PC-3 (cell line): ENCODE measurements around the gene IPO9. TPM values are rescaled to one million over a fixed set of nuclear protein-coding genes. Genes with fewer than 3 reads are reported as not detected.

Experiments
- ATAC-seq: fragments of 200-7000 bp; cut with Tn5 transposase; 2 replicates; pipeline ENCODE4 v1.9.1; 2020; ENCODE audit warnings: mild to moderate bottlenecking, moderate library complexity
- BruUV-seq: library from RNA; stranded (reverse); fragments of 400-500 nt; replicated peaks from 2 replicates; lab custom pipeline; 2021; lab: Mats Ljungman, UMichigan
- CTCF ChIA-PET: fragments of 300-600 bp; sonication (Branson Sonifier 250); formaldehyde crosslinking; loops from one replicate; lab custom pipeline; 2022; ENCODE audit warnings: antibody characterized with exemption; lab: Charles Lee
- POLR2A ChIA-PET: fragments of 300-600 bp; sonication (Branson Sonifier 250); formaldehyde crosslinking; loops from one replicate; lab custom pipeline; 2022; ENCODE audit warnings: antibody characterized with exemption; ENCODE audit not compliant: unreplicated experiment; lab: Charles Lee
- DNase-seq: peaks from one replicate; pipeline ENCODE4 v3.0.0-alpha.2; 2015
- H2AFZ ChIP-seq: fragments of 300-600 bp; sonication (generic); 2 replicates; pipeline ENCODE4 v1.6.0; 2016; ENCODE audit warnings: antibody characterized with exemption, low read length
- H3F3A ChIP-seq: fragments of 300-600 bp; sonication (generic); one replicate; pipeline ENCODE4 v1.6.0; 2017; ENCODE audit warnings: antibody characterized with exemption, low read length, control low read depth, mild to moderate bottlenecking; ENCODE audit not compliant: unreplicated experiment
- H3K27ac ChIP-seq: fragments of 300-600 bp; sonication (generic); 2 replicates; pipeline ENCODE4 v1.5.1; 2016; ENCODE audit warnings: mild to moderate bottlenecking, low read length
- H3K27me3 ChIP-seq: fragments of 300-600 bp; sonication (generic); 2 replicates; pipeline ENCODE4 v1.6.1; 2016; ENCODE audit warnings: low read length, mixed read lengths
- H3K36me3 ChIP-seq: fragments of 300-600 bp; sonication (generic); 2 replicates; pipeline ENCODE4 v1.6.1; 2016; ENCODE audit warnings: low read depth, mixed run types, low read length, mixed read lengths
- H3K4me1 ChIP-seq: fragments of 300-600 bp; sonication (generic); 2 replicates; pipeline ENCODE4 v1.5.1; 2016; ENCODE audit warnings: low read length; ENCODE audit not compliant: insufficient read depth
- H3K4me2 ChIP-seq: fragments of 300-600 bp; sonication (generic); 2 replicates; pipeline ENCODE4 v1.6.0; 2016; ENCODE audit warnings: low read length
- H3K4me3 ChIP-seq: fragments of 300-600 bp; sonication (generic); 2 replicates; pipeline ENCODE4 v1.5.1; 2016; ENCODE audit warnings: mild to moderate bottlenecking, low read length, mixed read lengths
- H3K79me2 ChIP-seq: fragments of 300-600 bp; sonication (generic); 2 replicates; pipeline ENCODE4 v1.6.1; 2017; ENCODE audit warnings: low read length, mixed read lengths
- H3K9ac ChIP-seq: fragments of 300-600 bp; sonication (generic); 2 replicates; pipeline ENCODE4 v1.6.0; 2016; ENCODE audit warnings: mild to moderate bottlenecking, low read length
- H3K9me2 ChIP-seq: fragments of 300-600 bp; sonication (generic); replicated peaks from 2 replicates; pipeline ENCODE4 v1.6.1; 2016; ENCODE audit warnings: mixed run types, low read length, mixed read lengths
- H3K9me3 ChIP-seq: fragments of 300-600 bp; sonication (generic); 2 replicates; pipeline ENCODE4 v1.6.1; 2016; ENCODE audit warnings: low read length, mixed read lengths
- H4K20me1 ChIP-seq: fragments of 300-600 bp; sonication (generic); 2 replicates; pipeline ENCODE4 v1.6.1; 2016; ENCODE audit warnings: low read length, mixed read lengths
- CTCF ChIP-seq: fragments of 300-600 bp; sonication (generic); conservative IDR thresholded peaks from 2 replicates; pipeline ENCODE4 v1.5.1; 2017; ENCODE audit warnings: antibody characterized with exemption, low read depth, mild to moderate bottlenecking, low read length
- EZH2 ChIP-seq: fragments of 300-600 bp; sonication (generic); IDR thresholded peaks from one replicate; pipeline ENCODE4 v1.6.1; 2017; ENCODE audit warnings: antibody characterized with exemption, mild to moderate bottlenecking, low read length; ENCODE audit not compliant: unreplicated experiment
- EZH2phosphoT487 ChIP-seq: fragments of 300-600 bp; sonication (generic); IDR thresholded peaks from 2 replicates; pipeline ENCODE4 v1.6.1; 2018; ENCODE audit warnings: mild to moderate bottlenecking, antibody characterized with exemption, low read length, borderline replicate concordance
- intact Hi-C: fragments of 100-400 bp; cut with micrococcal nuclease; formaldehyde crosslinking; loops from 2 replicates; pipeline ENCODE4 v1.9.0; 2023
- total RNA-seq: library from RNA; depleted of rRNA; stranded (reverse); fragments of >200 nt; gene quantifications from 2 replicates; pipeline ENCODE4 v1.2.3, GENCODE V29; 2014

IPO9 gene
- total RNA-seq, 1 experiment from 2014 or later = 21.6 TPM

GRCh38 chr1:201859424-201859823, 30.5 kb downstream of the IPO9 start:
- Histone ChIP-seq H3F3A (no peaks in the 10 kb centered on the region), H4K20me1 (no peaks in the 10 kb centered on the region), H3K27me3 (no peaks in the 10 kb centered on the region), H3K79me2 (no peaks in the 10 kb centered on the region), H3K36me3 (peaks cover 44% of the 10 kb centered on the region), H3K9me3 (no peaks in the 10 kb centered on the region), H3K9me2 (no peaks in the 10 kb centered on the region), H2AFZ (no peak overlapping the region), H3K4me2 (no peak overlapping the region), H3K4me3 (no peak overlapping the region), H3K4me1 (no peaks in the 10 kb centered on the region), H3K27ac (no peak overlapping the region), H3K9ac (no peak overlapping the region)
- POLR2A ChIA-PET = no interaction called here
- intact Hi-C loops = no loop called here
- BruUV-seq = no TSS peak
- DNase-seq = peak; percentile 10
- ATAC-seq = no peak
- CTCF ChIA-PET = no interaction called here
- TF ChIP-seq CTCF = no peak
- TF ChIP-seq EZH2phosphoT487 = no peak
- no peak for TF ChIP-seq EZH2

GRCh38 chr1:201861448-201861847, 32.5 kb downstream of the IPO9 start:
- Histone ChIP-seq H3K9me3 (no peaks in the 10 kb centered on the region), H3K4me3 (no peak overlapping the region), H3K9me2 (no peaks in the 10 kb centered on the region), H3F3A (no peaks in the 10 kb centered on the region), H4K20me1 (no peaks in the 10 kb centered on the region), H3K27ac (no peak overlapping the region), H3K9ac (no peak overlapping the region), H3K27me3 (no peaks in the 10 kb centered on the region), H3K4me2 (no peak overlapping the region), H3K36me3 (peaks cover 26% of the 10 kb centered on the region), H2AFZ (no peak overlapping the region), H3K79me2 (no peaks in the 10 kb centered on the region), H3K4me1 (no peaks in the 10 kb centered on the region)
- BruUV-seq = no TSS peak
- CTCF ChIA-PET = no interaction called here
- intact Hi-C loops = no loop called here
- POLR2A ChIA-PET = no interaction called here
- TF ChIP-seq CTCF (no peak), EZH2phosphoT487 (no peak), EZH2 (no peak)
- no peak for DNase-seq
- ATAC-seq = no peak

- no peak overlapping the region for H2AFZ ChIP-seq
- no peaks in the 10 kb centered on the region for H3K27me3 ChIP-seq
- H3K9me3 ChIP-seq = no peaks in the 10 kb centered on the region
- DNase-seq (no peak), ATAC-seq (no peak)
- H3F3A ChIP-seq = no peaks in the 10 kb centered on the region
- no peak overlapping the region for H3K4me3 ChIP-seq
- no peaks in the 10 kb centered on the region for H3K4me1 ChIP-seq
- H3K36me3 ChIP-seq = peaks cover 32% of the 10 kb centered on the region
- TF ChIP-seq EZH2 (no peak), CTCF (no peak), EZH2phosphoT487 (no peak)
- intact Hi-C loops = no loop called here
- CTCF ChIA-PET = no interaction called here
- no peaks in the 10 kb centered on the region for H4K20me1 ChIP-seq
- H3K9me2 ChIP-seq = no peaks in the 10 kb centered on the region
- no peak overlapping the region for H3K9ac ChIP-seq
- POLR2A ChIA-PET = no interaction called here
- no TSS peak for BruUV-seq
- no peak overlapping the region for H3K4me2 ChIP-seq
- no peaks in the 10 kb centered on the region for H3K79me2 ChIP-seq
- H3K27ac ChIP-seq = no peak overlapping the region
Observed at GRCh38 chr1:201870397-201870796, 41.4 kb downstream of the IPO9 start.
